HG03095 (cell line): Measurements from ENCODE around the gene SLC26A11.
"Not testable (repeated sequence)": the region's sequence is repeated elsewhere in the genome, so short reads cannot be mapped to it uniquely, and the experiment has no call there.

ENCODE experiments used
- ATAC-seq: cut with Tn5 transposase; IDR thresholded peaks from one replicate; pipeline ENCODE4 v1.9.1; 2021; ENCODE audit warnings: moderate library complexity; ENCODE audit not compliant: unreplicated experiment

SLC26A11 gene

GRCh38 chr17:80299350-80300100 lies 79.3 kb downstream of the SLC26A11 start:
- ATAC-seq, result not testable (repeated sequence)

- not testable (repeated sequence) for ATAC-seq
Observed at GRCh38 chr17:80300756-80301155, 80.5 kb downstream of the SLC26A11 start.
